H1 (cell line): ENCODE data around the gene MTX1. TPM values are rescaled to one million over a fixed set of nuclear protein-coding genes. Genes with fewer than 3 reads are reported as not detected.

Experiments used
- CBX8 ChIP-seq: fragments of 300-800, 300-1000 bp; sonication (generic); IDR thresholded peaks from 2 replicates; pipeline ENCODE4 v1.7.1; 2016; ENCODE audit warnings: low read depth, low read length, borderline replicate concordance
- polyA plus RNA-seq, 7 experiments: library from polyadenylated mRNA; depleted of rRNA in 3 of 7; stranded (reverse) in 5 of 7; unstranded in 2 of 7; fragments of >200 nt in 5 of 7; fragments of 200-250 nt in 2 of 7; gene quantifications; 1 replicate in 5 of 7; 2 replicates in 1 of 7; 4 replicates in 1 of 7; pipeline versions ENCODE4 v1.2.1 to v1.2.3, GENCODE V29; 2011 to 2013; ENCODE audit warnings: missing spikeins in 2 of 7, mixed read lengths in 2 of 7
- total RNA-seq: library from RNA; stranded (reverse); fragmentation: NEBNext Ultra II Directional; extraction: Animal tissue kit (Norgen Biotek cat#: 25700); gene quantifications from 2 replicates; pipeline ENCODE4 v1.2.1, GENCODE V29; 2021
- TF ChIP-seq, protein P1 (sequence below): IDR thresholded peaks from 2 replicates; pipeline ENCODE4 v1.6.1; 2012; ENCODE audit warnings: low read length, inconsistent platforms

Gene MTX1
- total and polyA plus RNA-seq, 2 of the 8 experiments (the other 6 are each of a cell fraction or from before 2014, with no cell fraction given): 47.9 to 131 TPM

DNA sequence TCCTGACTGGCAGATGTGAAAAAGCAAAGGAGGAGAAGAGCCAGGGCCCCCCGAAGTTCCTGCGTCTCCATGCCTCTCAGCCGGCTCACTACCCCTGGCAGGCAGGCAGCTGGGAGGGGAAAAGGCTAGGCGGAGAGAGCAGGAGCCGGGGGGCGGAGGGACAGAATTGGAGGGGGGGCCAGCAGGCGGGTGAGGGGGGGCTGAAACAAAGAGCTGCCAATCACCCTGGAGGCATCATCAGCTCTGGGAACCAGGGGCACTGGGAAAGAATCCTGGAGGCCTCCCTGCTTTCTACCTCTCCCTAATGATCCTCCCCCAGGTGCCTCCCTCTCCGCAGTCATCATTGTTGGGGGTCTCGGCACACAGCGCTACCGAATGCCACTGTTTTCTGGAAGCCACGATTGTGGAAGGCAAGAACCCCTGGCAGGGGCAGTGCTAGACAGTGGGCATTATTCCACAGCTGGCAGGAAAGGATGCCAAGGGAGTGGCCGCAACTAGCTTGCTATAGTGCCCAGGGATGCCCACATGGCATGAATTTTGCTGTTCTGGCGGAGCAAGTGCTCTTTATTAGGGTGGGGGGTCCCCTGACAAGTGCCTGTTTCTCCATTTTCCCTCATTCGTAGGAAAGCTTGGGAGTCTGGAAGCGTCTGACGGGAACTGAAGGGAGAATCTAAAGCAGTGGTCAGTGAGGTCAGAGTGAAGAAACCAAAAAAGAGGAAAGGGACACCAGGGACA is 522 bp upstream of the MTX1 start, which contains the start of gene THBS3 (continued):
- TF ChIP-seq, protein P1, sequence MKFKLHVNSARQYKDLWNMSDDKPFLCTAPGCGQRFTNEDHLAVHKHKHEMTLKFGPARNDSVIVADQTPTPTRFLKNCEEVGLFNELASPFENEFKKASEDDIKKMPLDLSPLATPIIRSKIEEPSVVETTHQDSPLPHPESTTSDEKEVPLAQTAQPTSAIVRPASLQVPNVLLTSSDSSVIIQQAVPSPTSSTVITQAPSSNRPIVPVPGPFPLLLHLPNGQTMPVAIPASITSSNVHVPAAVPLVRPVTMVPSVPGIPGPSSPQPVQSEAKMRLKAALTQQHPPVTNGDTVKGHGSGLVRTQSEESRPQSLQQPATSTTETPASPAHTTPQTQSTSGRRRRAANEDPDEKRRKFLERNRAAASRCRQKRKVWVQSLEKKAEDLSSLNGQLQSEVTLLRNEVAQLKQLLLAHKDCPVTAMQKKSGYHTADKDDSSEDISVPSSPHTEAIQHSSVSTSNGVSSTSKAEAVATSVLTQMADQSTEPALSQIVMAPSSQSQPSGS: peak; percentile 73; the same call in 1 of the 2 replicates
- TF ChIP-seq CBX8: no peak
- TF ChIP-seq, all 59 proteins: peak for 4
